GM21360 (cell line): ENCODE data around the gene PSMB10.
"Not testable (repeated sequence)": the region's sequence is repeated elsewhere in the genome, so short reads cannot be mapped to it uniquely, and the experiment has no call there.

Source experiments
- ATAC-seq: cut with Tn5 transposase; IDR thresholded peaks from one replicate; pipeline ENCODE4 v1.9.1; 2021; ENCODE audit warnings: mild to moderate bottlenecking, moderate library complexity; ENCODE audit not compliant: unreplicated experiment

The PSMB10 gene

DNA sequence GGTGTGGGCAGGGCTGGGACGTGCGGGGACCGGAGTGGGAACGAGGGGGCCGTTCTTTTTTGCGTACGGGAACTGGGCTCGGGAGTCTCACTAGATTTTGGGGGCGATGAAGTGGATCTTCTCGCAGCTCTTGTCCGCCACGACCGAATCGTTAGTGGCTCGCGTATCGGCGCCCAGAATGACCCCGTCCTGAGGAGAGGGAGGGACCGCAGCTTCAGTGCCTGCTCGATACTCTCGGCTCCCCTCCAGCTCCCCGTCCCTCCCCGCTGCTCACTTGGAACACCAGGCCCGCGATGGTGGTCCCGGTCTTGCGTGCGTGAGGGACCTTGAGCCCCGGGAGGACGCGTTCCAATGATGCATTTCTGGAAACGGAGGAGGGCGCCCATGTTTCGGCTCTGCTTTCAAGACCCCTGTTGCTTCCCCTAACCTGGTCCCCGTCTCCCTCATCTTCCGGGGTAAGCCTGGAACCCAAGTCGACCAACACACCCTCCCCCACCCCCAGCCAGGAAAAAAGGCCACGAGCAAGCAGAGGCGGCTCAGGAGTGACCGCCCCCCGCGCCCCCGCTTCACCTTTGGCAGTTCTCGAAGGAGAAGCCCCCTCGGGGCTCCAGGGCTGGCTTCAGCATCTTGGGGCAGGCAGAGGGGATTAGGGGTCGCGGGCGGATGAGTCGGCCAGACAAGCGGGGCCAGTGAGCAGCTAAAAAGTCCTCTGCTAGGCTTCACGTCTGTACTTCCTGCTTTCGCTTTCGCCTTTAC, at the start of gene PSMB10:
TSS of gene PSMB10 (minus strand) at position 727 of the 756 bp plus-strand sequence. CDS start at position 626, 101 bp downstream.
- peak; percentile 2 for ATAC-seq

GRCh38 chr16:67982011-67982696, 45.5 kb upstream of the PSMB10 start:
- ATAC-seq: no peak

GRCh38 chr16:67979955-67980678, 43.5 kb upstream of the PSMB10 start, which contains the start of gene DPEP3:
DPEP3 (minus strand) TSS chr16:67980499; CDS start chr16:67980380, 119 bp downstream.
- no peak for ATAC-seq

DNA sequence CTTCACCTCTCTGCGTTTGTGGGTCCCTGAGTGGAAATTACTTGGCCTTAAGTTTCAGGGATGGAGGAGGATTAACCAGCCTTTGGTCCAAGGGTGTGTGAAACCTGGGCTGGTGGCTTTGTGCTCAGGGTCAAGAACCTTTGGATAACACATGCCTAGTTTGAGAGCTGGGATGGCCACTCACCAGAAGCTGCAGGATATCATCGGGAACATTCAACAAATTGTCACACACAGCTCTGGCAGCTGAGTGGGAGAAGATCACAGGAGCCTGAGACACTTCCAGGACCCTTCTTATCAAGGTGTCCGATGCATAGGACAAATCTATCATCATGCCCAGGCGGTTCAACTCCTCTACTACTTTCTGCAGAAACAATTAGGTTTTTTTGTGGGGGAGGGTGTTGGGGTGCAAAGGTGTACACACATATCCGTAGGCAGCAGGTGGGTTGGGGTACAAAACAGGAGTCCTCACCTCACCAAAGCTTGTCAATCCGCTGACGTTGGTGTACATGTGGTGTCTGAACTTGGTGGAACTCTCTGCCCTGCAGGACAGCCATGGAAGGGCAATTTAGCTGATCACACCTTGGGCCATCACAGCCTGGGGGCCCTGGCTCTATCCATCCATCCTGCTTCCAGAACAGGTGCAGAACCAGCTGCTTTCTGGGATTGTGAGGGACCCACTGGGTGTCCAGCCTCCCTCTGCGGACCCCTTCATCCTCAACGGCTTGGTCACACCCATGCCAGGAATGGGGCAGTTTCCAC, 41.0 kb upstream of the PSMB10 start:
- no peak for ATAC-seq

- ATAC-seq: no peak
Observed at GRCh38 chr16:67977005-67977404, 40.4 kb upstream of the PSMB10 start.

- ATAC-seq: no peak
Observed at GRCh38 chr16:67976205-67976604, 39.6 kb upstream of the PSMB10 start.

DNA sequence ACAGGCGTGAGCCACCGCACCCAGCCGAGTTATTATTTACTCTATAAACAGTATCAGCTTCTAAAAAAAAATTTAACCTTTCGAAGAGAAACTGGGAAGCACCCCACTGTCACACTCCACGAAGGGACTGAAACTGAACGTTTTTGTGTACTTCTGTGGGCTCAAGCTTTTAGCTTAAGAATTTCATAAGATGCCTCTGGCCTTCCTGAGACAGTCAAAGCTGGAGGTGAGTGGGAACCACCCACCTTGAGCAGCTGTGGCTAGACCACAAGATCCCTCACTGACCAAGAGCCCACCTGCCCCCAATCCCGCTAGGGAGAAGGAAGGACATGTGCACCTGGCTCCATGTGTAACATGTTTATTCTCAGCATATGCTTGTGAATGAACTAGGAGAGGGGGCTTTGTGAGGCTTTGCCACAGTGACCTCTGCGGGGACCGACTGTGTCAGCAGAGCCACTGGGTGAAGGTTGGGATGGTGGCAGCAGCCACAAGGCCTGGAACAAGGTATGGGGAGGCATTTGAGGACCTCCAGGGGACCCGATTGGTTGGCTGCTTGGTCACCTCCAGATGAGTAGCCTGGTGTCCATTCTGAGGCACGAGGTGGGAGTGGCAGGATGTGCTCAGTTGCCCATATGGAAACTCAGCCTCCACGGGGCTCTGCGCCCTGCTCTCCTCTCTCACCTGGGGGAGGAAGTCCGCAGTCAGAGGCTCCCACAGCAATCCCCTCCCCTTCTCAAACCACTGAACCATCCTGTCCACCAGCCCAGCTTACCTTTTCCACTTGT, 38.9 kb upstream of the PSMB10 start:
- no peak for ATAC-seq

GRCh38 chr16:67972285-67972684, 35.6 kb upstream of the PSMB10 start:
- not testable (repeated sequence) for ATAC-seq

DNA sequence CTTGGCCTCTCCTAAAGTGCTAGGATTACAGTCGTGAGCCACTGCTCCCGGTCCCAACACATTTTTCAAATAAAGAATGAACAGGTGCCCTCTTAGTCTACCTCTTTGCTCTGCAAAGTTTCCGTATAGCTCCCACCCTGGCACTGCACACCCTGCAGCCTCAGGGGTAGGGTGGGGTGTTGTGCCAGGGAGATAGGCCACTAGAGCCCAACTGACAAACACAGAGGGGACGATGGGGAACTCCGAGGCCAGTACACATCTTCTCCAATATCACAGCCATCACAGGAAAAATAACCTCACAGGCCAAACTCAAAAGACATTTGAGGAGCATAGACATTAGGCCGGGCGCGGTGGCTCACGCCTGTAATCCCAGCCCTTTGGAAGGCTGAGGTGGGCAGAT, 34.5 kb upstream of the PSMB10 start:
- ATAC-seq: no peak

DNA sequence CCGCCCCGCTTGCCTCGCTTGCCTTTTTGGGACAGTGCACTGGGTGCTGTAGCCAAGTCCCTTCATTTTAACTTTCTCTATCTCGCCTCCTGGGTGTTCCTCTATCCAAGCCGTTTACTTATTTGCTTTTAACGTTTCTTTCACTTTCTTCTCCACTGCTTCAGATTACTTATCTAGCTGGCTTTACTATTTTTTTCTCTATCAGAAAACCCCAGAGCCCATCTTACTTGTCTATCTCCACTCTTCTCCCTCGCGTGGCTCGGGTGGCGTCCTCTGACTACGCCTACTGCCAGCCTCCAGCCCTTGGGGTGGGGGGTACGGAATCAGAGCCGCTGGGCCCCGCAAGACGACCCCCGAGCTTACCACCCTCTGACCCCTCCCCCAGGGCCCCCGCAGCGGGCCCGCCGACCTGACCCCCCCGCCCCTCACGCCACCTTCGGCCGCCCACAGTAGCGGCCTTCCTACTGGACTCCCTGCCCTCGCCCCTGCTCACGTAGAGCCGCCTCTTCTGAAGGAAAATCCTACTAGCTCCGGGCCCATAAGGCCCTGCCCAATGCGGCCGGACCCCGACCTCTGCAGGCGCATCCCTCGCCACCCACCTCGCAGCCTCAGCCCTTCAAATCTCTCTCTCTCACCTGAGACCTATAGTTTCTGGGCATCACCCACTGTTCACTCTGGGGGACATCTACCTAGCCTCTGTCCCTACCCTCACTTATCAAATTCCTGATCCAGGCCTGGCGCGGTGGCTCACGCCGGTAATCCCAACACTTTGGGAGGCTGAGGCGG, 32.8 kb upstream of the PSMB10 start:
- ATAC-seq: peak; percentile 14

DNA sequence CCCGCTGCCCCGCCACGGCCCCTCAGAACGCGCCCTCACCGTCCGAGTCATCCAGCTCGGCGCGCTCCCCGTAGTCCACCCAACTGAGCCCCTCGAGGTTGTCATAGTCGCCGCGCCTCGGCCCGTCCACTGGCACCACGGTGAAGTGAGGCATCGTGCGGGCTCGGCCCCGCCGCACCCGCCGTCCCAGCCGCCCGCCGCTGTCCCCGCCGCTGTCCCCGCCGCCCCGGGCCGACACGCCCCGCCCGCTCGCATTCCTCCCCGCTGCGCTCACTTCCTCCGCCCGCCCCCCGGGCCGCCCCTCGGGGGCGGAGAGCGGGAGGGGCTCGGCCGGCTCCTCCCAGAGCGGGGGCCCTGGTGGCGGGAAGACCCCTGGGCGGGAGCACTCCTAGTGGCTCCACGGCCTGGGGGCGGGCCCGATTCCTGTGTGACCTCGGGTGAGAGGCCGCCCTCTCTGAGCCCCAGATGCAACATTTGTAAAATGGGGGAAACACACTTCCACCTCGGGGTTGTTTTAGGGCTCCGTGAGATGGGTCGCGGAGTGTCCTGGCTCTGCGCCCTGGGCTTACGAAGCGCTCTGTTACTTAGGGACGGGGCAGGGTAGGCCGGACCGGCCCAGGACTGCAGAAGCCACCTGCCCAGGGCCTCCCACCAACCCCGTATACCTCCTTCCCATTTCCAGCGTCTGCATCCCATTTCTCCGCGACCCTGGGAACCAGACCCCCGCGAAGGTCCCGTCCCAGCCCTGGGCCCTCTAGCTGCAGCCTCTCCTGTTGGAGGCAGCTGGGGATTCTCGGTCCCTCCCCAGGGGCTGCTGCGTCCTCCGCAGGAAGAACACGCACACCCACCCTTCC, 32.0 kb upstream of the PSMB10 start, which contains the start of gene SLC12A4:
TSS of gene SLC12A4 (minus strand) at position 238 of the 854 bp plus-strand sequence. CDS start at position 154, 84 bp downstream.
- ATAC-seq: peak; percentile 68

DNA sequence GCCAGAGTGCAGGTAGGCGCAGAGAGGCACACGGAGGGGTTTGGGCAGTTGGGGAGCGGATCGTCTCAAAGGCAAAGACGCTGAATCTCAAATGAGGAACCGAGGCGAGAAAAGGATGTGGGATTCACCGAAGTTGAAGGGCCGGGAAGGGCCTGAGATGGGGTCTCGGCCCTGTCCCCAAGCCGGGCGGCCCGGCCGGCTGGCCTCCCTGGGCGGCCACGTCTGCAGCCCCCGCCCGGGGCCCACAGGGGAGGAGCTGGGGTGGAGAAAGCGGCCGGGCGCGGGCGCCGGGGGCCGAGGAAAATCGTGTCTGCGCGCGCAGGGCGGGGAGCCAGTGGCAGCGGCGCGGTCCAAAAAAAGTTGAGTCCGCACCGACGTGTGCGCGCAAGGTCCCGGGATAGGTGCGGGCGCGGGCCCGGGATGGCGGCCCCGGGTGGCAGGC, 31.3 kb upstream of the PSMB10 start:
- peak; percentile 10 for ATAC-seq

DNA sequence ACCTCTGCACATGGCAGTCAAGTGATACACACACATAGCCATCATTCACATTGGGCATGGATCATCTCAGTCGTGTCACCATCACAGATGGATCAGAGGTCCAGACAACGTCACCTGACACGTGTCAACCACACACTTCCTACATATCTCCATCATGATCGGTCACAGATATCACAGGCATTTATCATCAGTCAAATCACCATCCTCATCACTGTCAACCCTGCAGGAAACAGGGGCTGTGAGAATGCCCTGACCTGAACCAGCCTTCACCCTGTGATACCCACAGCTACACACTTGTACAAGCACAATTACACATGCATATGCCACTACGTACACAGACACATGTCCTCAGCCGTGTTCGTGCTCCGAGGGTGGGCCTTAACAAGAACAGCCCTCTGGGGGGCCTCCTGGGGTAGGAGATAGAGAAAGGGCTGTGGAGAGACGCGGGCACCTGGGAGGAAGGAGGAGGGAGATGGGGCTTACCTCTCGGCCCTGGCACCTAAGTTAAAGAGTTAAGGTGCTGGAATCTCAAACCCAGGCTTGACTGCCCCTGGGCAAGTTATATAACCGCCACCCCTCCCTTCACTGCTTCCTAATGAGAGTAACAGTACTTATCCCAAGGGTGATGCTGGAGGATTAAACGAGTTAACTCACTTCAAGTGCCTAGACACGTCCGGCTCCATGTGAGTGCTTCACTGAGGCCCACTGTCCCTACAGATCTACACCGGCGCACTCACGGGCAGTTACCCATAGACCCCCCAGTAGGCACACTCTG, 30.7 kb upstream of the PSMB10 start:
- no peak for ATAC-seq

- ATAC-seq: no peak
Observed at GRCh38 chr16:67966549-67967182, 30.0 kb upstream of the PSMB10 start.

DNA sequence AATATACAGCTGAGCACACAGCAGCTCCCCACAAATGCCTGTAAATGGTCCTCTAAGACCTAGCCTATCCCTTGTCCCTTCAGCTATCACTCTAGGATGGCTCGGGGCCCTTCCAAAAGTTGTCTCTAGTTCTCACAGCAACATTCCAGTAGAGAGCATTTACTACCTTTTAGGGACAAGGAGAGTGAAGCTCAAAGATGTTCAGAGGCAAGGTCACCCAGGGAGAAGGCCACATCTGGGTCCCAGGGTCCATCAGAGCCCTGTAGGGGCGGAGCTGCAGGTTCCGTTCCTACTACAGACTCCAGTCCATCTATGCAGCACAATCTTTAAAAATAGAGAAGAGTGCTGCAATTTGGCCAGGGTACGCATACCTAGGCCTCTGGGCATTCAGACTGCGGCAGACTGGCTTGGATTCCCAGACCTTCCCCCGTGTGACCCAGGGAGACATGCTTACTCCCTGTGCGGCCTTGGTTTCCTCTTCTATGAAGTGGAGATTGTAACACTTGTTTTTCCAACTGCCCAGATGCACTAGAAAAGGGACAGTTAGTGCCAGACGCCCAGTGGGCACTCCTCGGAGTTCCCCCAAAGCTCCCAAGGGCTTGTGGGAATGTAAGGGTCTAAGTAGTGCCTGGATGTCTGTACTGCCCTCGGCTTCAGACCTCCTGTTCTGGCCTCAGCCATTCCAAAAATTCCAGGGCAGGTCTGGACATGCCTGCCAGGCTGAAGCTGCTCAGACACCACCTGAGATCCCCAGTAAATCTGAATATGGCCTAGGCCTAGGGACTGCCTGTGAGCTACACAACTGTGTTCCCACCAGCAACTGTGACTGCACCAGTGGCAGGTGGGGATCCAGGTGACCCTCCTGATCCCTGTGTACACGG, 29.3 kb upstream of the PSMB10 start:
- no peak for ATAC-seq
